ENCODE data around the gene IGFBP3. TPM values are rescaled to one million over a fixed set of nuclear protein-coding genes. Genes with fewer than 3 reads are reported as not detected.

IGFBP3 gene
- total and polyA plus RNA-seq, 9 of the 15 experiments (the other 6 are each of a cell fraction or from before 2014, with no cell fraction given): 0.08 to 0.22 (median 0.10) TPM; not detected in 5

DNA sequence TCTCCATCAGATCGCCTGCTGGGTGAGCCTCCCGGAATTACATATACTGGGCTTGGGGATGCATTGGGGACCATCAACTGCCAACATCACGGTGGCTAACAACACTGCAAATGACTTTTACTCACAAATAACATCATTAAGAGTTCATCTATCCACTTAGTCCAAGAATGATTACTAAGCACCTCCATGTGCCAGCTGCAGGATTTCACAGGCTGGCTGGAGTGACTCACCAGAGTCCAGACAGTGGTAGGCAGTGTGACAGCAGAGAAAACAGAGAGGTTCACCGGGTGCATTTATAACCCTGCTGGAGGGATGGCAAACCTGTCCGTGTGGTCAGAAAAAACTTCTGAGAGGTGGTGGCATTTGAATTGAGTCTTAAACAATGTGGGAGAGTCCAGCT is 3.2 kb upstream of the IGFBP3 start:
- TF ChIP-seq ZC3H8 (IDR thresholded peaks at IDR 0.05) (no peak), TARDBP (IDR thresholded peaks at IDR 0.05) (no peak), BRD9 (IDR thresholded peaks at IDR 0.05; ENCODE audit: low read depth, partially characterized antibody) (no peak), XRCC5 (IDR thresholded peaks at IDR 0.05; ENCODE audit: low read depth, low read length) (no peak), TAF15 (IDR thresholded peaks at IDR 0.05; ENCODE audit: low read depth, low read length) (no peak), ZNF384 (IDR thresholded peaks at IDR 0.05; ENCODE audit: low read depth, low read length) (no peak), RB1 (IDR thresholded peaks at IDR 0.05; ENCODE audit: low read depth) (no peak), BHLHE40 (IDR thresholded peaks at IDR 0.05; ENCODE audit: low read length) (no peak), GABPB1 (CRISPR knock-in tag; IDR thresholded peaks at IDR 0.05) (no peak)
- TF ChIP-seq, protein P1, sequence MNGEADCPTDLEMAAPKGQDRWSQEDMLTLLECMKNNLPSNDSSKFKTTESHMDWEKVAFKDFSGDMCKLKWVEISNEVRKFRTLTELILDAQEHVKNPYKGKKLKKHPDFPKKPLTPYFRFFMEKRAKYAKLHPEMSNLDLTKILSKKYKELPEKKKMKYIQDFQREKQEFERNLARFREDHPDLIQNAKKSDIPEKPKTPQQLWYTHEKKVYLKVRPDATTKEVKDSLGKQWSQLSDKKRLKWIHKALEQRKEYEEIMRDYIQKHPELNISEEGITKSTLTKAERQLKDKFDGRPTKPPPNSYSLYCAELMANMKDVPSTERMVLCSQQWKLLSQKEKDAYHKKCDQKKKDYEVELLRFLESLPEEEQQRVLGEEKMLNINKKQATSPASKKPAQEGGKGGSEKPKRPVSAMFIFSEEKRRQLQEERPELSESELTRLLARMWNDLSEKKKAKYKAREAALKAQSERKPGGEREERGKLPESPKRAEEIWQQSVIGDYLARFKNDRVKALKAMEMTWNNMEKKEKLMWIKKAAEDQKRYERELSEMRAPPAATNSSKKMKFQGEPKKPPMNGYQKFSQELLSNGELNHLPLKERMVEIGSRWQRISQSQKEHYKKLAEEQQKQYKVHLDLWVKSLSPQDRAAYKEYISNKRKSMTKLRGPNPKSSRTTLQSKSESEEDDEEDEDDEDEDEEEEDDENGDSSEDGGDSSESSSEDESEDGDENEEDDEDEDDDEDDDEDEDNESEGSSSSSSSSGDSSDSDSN (IDR thresholded peaks at IDR 0.05; ENCODE audit: borderline replicate concordance in 1 of 2, low read depth in 2 of 2, low read length in 2 of 2): no peak
- DNase-seq (ENCODE audit: extremely low read depth in 1 of 4, low spot score in 3 of 4) (no peak), FAIRE-seq (no peak), ATAC-seq (no peak)
- ChIA-PET POLR2A (no interaction called here), CTCF (ENCODE audit: low intra/inter-chr PET ratio) (interaction anchor here (1.6 kb wide), 1 partner anchor 1255 kb away, joined by 6 read pairs; no protein-coding TSS in a partner anchor)
- Histone ChIP-seq H3K27me3 (ENCODE audit: control insufficient read depth in 2 of 2, insufficient read depth in 2 of 2, low read length in 2 of 2) (peaks cover 0 to 4% of the 10 kb centered on the region in 2 experiments; a peak in 1 of 5 replicates), H3K79me2 (ENCODE audit: control insufficient read depth, insufficient read depth, low read length) (no peaks in the 10 kb centered on the region), H3K9me1 (ENCODE audit: control insufficient read depth, insufficient read depth, low read length) (no peaks in the 10 kb centered on the region), H3K4me3 (no peak overlapping the region), H3K4me1 (replicated peaks in 1 of 2; ENCODE audit: control insufficient read depth in 2 of 2, insufficient read depth in 2 of 2, low read length in 2 of 2) (no peaks in the 10 kb centered on the region), H3K9ac (ENCODE audit: insufficient read depth in 1 of 2, low read depth in 2 of 2, low read length in 2 of 2) (no peak overlapping the region), H3K36me3 (ENCODE audit: control insufficient read depth, insufficient read depth, low read length) (no peaks in the 10 kb centered on the region), H4K20me1 (replicated peaks; ENCODE audit: control insufficient read depth, insufficient read depth, low read length) (no peaks in the 10 kb centered on the region), H3K4me2 (ENCODE audit: insufficient read depth, low read length) (no peak overlapping the region), H2AFZ (ENCODE audit: low read depth, low read length) (no peak overlapping the region), H3K27ac (ENCODE audit: extremely low read depth, low read depth, low read length) (no peak overlapping the region), H3K9me3 (replicated peaks; ENCODE audit: control insufficient read depth, insufficient read depth, low read depth, low read length) (no peaks in the 10 kb centered on the region)
- WGBS (ENCODE audit: insufficient coverage, low coverage, missing lambda C conversion rate): 0% methylated on average over 4 of the region's 5 CpGs
- intact Hi-C loops (cut with micrococcal nuclease): loop anchor here (10.0 kb wide), 1 partner anchor 431 kb away; no protein-coding TSS in a partner anchor
- BruUV-seq (replicated peaks): no TSS peak
- in situ Hi-C loops (cut with MboI): loop anchor here (10.0 kb wide), 1 partner anchor 1161 kb away; no protein-coding TSS in a partner anchor
